NCI-H748 (cell line): ENCODE results near the gene PTPN7.
"Not testable (repeated sequence)": the region's sequence is repeated elsewhere in the genome, so short reads cannot be mapped to it uniquely, and the experiment has no call there.

Experiments
- DNase-seq: peaks from one replicate; lab custom pipeline; 2025; ENCODE audit not compliant: unreplicated experiment; lab: John Stamatoyannopoulos, UW

PTPN7 gene

DNA sequence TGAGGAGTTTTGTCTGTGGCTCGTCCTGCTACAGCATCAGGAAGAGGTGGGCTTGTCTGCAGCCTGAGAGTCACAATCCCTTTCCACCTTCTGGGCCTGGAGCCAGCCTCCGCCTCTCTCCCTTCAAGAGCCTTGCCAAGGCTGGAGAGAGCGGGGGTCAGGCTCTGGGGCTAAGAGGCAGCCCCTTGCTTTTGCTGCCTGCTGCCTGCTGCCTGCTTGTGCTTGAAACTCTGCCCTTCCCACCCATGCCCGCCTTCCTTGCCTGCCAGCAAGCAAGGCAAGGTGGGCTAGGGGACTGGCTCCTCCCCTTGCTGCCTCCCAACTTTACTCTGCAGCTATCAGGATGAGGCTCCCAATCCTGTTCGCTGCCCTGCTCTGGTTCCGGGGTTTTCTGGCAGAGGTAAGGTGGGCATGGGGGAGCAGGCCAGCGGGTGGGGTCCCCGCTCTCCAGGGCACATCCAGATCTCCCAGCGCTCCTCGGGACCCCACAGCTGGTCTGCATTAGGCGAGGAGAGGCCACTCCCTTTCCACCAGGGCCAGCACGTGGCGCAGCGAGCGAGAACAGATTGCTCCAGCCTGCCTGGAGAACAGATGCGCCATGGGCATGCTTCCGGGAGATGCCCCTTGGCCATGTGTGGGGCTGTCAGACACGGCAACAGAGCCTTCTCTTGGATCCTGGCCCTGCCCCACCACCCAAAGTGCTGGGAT lies 7.5 kb upstream of the PTPN7 start:
- DNase-seq = no peak

DNA sequence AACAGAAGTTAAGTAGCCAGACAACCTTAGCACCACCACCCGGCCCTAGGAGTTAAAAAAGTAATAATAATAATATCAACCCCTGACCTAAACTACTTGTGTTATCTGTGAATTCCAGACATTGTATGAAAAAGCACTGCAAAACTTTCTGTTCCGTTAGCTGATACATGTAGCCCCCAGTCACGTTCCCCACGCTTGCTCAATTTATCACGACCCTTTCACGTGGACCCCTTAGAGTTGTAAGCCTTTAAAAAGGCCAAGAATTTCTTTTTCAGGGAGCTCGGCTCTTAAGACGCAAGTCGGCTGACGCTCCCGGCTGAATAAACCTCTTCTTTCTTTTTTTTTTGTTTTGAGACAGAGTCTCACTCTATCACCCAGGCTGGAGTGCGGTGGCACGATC lies 6.7 kb upstream of the PTPN7 start:
- not testable (repeated sequence) for DNase-seq

DNA sequence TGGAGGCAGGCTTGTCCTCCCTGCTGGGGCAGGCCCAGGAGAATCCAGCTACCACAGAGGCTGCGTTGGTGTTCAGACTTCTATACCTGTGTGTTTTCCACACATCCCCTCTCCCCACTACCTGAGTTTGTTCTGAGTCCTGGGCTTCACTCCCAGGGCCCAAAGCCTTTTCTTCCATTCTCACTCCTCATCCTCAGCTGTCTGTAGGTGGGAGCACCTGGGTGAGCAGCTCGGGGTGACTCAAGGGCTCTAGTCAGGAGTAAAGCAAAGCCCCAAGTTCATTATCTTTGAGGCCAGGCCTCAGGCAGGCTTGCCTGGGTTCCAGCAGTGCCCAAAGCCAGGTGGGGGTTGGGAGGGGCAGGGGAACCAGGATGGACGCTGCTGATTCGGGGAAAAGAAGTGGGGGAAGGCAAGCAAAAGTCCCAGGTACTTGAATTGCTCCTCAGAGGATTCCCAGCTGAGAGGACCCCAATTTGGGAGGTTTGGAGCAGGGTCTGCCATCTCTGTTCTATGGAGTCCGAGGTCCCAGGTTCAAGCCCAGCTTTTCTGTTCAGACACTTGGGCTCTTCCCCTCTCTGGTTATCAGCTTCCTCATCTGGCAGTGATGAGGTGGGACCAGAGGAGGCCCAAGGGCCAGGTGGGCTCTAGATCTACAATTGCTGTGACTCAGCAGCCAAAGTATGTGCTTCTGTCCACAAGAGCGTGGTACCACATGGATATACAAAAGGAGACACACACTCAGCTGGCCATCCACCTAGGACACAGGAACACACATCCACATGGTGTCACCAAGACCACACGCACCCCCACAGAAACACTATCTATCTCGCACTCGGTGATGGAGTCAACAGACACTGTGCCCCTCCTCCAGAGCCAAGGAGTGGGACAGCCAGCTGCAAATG lies 5.8 kb upstream of the PTPN7 start:
- no peak for DNase-seq

DNA sequence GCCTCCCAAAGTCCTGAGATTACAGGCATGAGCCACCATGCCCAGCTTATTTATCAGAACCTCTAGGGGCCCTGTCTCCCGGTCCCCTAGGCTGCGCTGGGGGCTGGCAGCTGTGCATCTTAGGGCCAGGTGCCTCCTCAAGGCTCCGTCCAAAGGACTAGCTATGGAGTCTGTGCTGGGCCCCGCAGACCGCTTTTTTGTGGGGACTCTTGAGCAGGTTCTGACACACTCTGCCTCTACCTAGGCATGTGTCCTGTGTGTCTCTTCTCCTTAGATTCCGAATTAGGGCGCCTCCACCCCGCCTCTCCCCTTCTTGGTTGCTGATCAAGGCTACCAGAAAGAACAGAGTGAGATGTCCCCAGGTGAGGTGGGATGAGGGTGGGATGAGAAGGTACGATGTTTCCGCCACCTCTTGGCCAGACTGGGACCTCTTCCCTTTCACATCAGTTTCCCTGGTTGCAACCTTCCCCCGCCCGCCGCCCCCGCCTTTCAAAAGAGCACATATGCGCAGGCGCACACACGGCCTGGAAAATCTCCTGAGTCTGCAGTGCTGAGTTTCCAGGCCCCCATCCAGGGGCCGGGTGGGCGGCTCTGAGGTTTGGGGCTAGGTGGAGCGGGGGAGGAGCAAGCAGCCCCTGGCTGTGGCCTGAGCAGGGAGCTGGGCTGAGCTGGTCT lies 5.0 kb upstream of the PTPN7 start:
- no peak for DNase-seq

DNA sequence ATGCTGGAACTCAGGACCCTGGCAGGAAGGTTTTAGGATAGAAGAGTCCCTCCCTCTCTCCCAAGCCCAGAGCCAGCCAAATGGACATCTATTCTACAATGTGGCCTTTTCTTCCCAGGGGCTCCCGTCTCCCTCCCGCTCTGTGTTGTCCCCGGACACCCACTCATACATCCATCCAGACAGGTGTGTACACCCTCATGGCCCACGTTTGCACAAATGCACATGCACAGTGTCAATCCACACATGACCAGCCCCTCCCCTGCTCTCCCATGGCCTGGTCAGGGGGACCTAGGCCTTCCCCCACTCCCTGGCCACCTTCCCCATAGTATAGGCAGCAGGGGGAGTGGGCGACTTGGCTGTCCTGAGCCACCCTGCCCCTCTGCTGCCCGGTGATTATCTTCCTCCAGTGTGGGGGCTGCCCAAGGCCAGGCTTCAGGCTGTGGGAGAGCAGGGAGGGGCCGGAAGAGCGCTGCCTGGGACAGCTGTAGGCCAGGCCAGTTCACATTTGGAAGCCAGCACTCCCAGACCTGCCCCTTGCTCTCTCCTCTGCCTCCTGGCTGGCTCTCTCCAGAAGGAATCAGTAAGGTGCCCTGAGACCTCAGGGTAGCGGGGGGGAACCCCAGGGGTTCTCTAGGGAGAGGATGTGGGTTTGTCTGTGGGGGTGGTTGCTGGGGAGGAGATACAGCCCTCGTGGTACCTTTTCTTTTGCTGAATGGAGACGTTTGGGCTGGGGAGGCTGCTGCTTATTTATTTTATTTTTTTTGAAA lies 4.1 kb upstream of the PTPN7 start:
- DNase-seq = no peak

DNA sequence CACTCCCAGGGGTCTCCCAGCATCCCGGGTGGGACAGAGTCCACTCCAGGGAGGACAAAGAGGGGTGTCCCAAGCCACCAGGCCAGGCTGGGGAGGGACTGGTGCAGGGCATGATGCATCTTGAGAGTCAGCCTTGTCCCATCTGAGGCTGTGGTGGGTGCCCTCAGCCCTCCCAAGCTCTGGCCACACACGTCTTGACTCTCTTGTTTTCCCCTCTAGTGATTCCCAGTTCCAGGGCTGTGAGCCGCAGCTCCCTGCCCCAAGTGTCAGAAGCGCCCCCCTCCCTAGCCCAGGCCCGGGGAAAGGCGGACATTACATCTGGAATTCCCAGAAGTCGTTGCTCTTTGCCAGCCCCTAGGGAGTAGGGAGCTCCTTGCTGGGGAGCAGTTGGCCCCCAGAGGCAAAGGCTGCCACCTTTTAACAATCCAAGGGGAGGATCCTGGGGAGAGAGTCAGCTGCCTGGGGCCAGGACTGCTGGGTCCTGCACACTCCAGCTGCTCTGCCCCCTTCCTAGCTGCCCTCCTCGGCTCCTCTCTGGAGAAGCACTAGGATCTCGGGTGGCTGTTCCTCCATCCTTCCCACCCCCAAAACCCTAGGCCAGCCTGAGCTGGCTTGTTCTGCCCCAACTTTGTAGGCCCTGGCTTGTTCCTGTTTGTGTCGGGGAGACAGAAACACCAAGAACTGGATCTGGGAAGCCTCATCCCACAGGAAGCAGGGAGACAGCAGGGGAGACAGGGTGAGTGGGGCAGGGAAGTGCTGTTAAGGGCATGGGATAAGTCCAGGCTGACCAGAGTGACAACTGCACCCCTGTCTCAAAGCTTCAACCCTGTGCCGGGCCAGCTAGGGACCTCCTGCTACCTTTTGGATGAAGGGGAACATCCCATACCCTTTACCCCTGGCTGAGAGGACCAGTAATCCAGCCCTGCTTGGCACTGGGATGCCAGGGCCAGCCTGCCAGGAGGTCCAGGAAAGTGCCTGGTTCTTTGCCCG lies 3.2 kb upstream of the PTPN7 start:
- no peak for DNase-seq

DNA sequence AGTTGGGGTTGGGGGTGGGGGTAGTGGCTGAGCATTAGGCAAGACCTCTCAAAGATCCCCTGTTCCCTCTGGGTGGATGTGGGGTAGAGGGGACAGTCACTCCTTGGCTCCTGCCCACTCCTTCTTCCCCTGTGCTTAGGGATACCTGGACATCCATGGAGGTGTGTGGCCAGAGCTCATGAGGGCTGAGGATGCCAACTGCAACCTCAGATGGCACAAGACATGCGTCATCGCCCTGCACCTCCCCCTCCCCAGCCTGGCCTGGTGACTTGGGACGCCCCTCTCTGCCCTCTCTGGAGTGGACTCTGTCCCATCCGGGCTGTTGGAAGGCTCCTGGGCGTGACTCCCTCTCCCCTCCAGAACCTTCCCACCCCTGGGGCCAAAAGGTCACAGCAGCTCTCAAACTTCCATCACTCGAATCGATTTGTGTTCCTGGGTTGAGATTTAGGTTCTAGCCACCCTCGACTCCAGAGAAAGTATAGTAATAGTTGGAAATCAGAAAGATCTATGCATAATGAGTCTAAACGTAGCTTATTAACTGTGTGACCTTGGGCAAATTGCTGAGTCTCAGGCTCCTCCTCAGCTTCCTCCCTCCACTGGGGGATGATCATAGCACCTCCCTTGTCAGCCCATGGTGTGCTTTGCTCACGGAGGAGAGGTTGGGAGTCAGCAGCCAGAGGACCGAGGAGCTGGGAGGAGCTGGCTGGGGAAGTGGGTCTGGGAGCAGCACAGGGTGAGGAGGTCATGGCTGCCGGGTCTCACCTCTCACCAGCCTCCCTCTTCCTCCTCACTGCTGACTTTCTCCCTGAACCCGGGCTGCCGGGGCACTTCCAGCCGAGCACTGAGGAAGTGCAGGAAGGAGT lies 2.2 kb upstream of the PTPN7 start:
- DNase-seq = no peak

DNA sequence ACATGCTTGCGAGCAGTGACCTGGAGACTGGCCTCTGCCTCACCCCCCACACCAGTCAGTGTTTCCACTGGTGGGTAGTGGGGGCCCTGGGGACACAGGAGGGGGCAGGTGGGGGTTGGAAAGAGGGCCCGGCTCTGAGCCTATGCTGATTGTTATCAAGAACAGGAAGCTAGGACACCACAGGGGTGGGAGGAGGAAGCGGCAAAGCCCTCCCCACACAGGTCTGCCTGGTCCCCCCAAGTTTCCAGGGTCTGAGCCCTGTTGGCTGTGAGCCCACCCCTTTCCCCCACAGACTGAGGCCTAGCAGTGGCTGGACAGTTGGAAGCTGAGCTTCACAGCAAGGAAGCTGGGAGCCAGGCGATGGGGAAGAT lies 1.6 kb upstream of the PTPN7 start:
- DNase-seq = no peak

DNA sequence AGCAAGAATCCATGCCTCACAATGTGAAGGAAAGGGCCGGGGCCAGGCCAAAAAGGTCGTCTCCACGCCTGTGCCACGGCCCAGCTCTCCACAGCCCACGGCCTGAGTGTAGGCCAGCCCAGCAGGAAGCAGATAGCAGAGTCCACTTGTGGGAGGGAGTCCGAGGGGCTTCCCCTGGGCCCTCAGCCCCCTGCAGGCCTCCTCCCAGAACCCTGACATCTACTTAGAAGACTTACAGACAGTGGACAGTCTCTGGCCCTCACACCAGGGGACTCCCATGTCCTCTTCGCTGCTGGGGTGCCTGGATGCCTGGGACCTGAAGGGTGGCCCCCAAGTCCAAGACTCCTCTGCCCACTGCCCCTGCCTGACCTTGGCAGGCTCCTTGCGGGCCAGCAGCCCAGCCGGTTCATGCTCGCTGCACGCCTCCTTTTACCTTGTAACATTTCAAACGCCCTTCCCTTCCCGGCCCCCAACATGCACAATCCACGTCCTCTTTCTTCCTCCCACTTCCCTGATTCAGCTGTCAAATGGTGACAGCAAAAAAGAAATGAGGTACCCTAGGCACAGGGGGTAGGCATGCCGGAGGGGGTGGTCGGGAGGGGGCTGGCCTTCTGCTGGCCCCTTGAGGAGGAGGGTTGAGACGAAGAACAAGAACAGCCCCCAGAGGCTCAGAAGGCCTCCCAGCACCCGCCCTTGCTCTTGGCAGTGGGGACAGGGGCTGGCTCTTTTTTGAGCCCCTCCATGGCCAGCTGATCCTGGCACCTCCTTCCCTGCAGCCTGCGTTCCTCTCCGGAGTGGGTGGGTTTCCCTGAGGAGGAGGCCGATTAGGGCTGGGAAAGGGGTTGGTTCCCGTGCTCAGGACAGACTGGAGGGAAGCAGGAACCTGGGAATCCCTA lies 997 bp upstream of the PTPN7 start:
- no peak for DNase-seq

DNA sequence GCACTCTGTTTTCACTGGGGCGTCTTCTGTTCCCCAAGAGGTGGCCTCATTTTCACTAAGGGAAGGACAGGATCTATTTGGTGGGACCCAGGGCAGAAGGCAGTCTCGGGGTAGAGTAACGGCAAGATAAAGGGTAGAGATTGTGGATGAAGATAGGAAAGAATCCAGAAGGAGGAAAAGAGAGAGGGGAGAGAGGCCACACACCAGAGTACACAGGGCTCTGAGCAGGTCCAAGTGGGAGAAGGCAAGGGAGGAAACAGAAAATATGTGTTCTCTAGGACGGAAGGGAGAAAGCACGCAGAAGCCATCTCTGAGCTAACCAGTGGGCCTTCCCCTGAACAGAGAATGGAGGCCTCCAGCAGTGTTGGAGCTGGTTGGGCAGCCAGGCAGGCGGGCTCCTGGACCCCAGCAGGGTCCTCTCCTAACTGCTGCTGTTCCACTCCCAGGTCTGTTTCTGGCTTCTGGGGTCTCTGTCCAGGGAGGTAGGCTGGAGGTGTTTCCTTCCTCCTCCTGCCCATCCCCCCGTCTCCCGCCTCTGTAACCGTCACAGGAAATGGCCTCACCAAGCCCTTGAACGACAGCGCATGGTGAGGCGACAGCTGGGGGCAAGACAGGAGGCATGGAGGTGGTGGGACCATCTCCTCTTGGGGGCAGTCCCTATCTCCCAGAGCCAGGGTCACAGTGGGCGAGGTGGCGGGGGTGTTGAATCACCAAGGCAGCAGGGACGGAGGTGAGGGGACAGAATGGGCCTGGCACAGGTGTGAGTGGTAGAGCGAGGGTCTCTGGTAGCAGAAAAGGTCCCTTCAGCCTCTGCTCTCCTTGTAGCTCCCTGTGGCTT lies 649 bp downstream of the PTPN7 start:
- DNase-seq = no peak

DNA sequence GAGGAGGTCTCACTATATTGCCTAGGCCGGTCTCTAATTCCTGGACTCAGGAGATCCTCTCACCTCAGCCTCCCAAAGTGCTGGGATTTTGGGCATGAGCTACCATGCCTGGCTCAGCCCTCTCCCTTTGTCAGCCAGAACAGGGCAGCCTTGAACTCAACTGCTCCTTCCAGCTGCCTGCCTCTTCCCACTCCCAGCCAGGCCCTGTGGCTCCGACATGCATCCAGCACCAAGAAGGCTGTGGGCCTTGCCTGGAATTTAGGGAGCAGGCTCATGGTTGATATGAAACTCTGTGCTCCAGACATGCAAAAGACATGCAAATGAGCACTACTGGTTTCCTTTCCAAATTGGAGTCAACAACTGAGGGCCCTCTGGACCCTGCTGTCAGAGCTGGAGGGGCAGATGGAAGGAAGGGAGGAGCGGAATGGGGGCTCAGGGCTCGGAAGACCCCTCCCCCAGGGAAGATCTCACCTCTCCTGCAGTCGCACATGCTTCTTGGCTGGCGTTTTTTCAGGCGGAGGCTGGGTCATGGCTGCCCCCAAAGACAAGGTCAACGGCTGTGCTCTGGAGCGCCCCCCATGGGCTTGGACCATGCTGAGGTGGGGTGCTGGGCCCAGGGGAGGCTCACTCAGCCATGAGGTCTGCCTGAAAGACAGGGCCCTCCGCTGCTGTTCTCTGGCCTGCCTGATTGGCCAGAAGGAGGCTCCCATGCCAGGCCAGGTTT lies 1.4 kb downstream of the PTPN7 start:
- no peak for DNase-seq

DNA sequence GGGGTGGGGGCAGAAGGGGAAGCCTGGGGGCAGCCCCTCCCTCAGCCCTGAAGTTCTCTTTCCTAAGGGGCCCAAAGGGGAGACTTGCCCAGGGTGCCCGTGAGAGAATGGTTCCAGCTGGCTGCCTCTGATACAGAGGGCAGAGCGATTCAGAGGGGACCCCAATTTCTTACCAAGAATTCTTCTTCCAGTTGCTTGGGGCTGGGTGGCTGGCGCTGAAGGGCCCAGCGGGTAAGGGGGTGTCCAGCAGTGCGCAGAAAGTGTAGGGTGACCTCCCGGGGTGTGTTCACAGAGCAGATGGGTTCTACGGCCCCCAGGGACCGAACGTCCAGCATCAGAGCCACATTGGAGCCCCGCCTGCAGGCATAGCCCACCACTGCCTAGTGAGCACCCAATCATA lies 2.5 kb downstream of the PTPN7 start:
- DNase-seq = no peak

DNA sequence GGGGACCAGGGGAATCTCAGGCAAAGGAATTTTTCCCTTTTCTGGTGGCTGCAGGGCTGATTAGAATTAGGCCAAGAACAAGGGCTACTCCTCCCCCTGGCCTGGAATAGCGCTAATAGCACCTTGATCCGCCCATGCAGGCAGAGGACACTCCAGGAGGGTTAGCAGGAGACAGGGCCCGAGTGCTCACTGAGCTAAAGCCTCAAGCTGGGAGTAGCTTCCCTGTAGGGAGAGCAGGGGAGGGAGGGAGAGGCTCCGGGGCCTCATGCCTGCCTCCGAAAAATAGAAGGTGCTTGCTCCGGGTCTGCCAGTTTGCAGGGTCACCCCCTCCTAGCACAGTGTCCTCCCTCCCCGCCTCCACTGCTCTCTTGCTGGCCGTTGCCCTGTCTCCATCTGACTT lies 3.8 kb downstream of the PTPN7 start:
- no peak for DNase-seq

DNA sequence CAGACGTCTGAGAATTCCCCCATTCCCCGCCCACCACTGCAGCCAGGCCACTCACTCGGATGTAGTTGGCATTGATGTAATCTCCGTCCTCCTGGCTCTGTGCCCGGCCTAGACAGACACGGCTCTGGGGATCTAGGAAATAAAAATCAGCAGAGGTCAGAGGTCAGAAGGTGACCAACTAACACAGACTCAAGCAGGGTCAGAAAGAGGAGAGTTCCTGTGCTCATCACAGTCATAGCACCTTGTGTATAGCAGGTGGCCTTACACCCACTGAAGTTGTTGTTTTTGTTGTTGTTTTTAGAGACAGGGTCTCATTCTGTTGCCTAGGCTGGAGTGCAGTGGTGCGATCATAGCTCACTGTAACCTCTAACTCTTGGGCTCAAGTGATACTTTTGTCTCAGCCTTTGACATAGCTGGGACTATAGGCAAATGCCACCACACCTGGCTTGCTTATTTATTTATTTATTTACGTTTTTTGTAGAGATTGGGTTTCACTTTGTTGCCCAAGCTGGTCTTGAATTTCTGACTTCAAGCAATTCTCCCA lies 4.9 kb downstream of the PTPN7 start:
- DNase-seq = no peak

DNA sequence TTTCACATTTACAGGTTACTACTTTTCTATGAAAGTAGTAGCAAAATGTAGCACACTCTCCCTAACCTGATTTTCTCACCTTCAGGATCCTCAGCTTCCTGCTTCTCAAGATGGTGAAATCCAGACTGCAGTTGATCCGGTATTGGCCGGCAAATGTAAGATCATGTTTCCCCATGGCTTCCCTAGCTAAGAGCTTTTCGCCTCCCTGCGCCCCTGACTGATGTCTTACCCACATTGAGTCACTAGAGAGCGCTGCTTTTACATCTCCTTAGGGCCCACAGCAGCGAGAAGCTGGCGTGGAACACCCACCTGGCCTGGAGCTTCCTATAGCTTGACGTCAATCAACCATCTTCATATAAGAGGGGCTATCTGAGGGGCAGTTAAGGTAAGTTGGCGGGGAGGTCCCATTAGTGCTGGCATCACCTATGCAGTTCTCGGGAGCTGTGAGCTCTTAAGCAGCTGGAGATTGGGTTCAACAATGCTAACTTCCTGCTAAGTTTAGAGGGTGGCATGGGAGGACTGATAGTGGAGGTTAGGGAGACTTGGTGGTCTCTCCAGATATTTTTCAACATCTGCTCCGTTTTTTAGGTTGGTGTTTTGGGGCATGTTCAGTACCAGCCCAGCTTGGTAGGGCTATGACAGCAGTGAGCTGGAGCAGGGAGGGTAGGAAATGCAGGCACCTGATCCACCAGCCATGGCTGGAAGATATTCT lies 5.5 kb downstream of the PTPN7 start:
- DNase-seq = peak; percentile 49
